A549 (cell line): ENCODE results near the gene ARRDC5.

Source experiments
- BHLHE40 ChIP-seq: IDR thresholded peaks from 2 replicates; pipeline ENCODE4 v1.6.1; 2012; ENCODE audit warnings: low read depth, low read length, inconsistent platforms
- CEBPB ChIP-seq, 2 experiments: fragments of >200 bp in 1 of 2; sonication (Bioruptor Twin) in 1 of 2; formaldehyde crosslinking in 1 of 2; IDR thresholded peaks; 2 replicates each; pipeline ENCODE4 v1.6.1; 2012 to 2016
- EHMT2 ChIP-seq: fragments of 200-600 bp; sonication (generic); IDR thresholded peaks from 2 replicates; pipeline ENCODE4 v1.6.1; 2016; ENCODE audit warnings: antibody characterized with exemption, low read depth, mild to moderate bottlenecking, moderate library complexity
- EP300 ChIP-seq, 2 experiments: fragments of >200 bp; sonication (Bioruptor Twin); formaldehyde crosslinking; IDR thresholded peaks; 2 replicates in 1 of 2; 3 replicates in 1 of 2; pipeline ENCODE4 v1.6.1; 2016 to 2017
- FOSL2 ChIP-seq, 2 experiments: fragments of 450-650 bp in 1 of 2; fragments of >200 bp in 1 of 2; sonication (Bioruptor Twin) in 1 of 2; formaldehyde crosslinking; IDR thresholded peaks; 2 replicates each; pipeline versions ENCODE4 v1.5.0 to v1.6.1; 2016 to 2020; ENCODE audit warnings: mild to moderate bottlenecking in 1 of 2, moderate library complexity in 1 of 2
- NR3C1 ChIP-seq: fragments of >200 bp; sonication (Bioruptor Twin); formaldehyde crosslinking; IDR thresholded peaks from 3 replicates; pipeline ENCODE4 v1.6.1; 2017
- POLR2A ChIP-seq: IDR thresholded peaks from 2 replicates; pipeline ENCODE4 v1.6.1; 2012; ENCODE audit warnings: mild to moderate bottlenecking, low read length
- POLR2AphosphoS2 ChIP-seq: conservative IDR thresholded peaks from 2 replicates; pipeline ENCODE4 v1.6.1; 2012; ENCODE audit warnings: low read length, improper control_type of control experiment, inconsistent platforms
- RFX5 ChIP-seq: fragments of 450-650 bp; IDR thresholded peaks from 2 replicates; pipeline ENCODE4 v1.7.1; 2014; ENCODE audit warnings: antibody characterized with exemption, mild to moderate bottlenecking, moderate library complexity
- RNF2 ChIP-seq: fragments of 200-600 bp; sonication (generic); IDR thresholded peaks from 2 replicates; pipeline ENCODE4 v1.6.1; 2016; ENCODE audit warnings: low read depth, mild to moderate bottlenecking, antibody characterized with exemption, moderate library complexity, borderline replicate concordance
- SMC3 ChIP-seq: fragments of >200 bp; sonication (Bioruptor Twin); formaldehyde crosslinking; IDR thresholded peaks from 3 replicates; pipeline ENCODE4 v1.6.1; 2018; ENCODE audit warnings: inconsistent platforms
- ZFP36 ChIP-seq: fragments of 450-650 bp; IDR thresholded peaks from 2 replicates; pipeline ENCODE4 v1.6.1; 2014; ENCODE audit warnings: borderline replicate concordance; ENCODE audit not compliant: partially characterized antibody
- TF ChIP-seq, protein P1 (sequence below): fragments of >200 bp; sonication (Bioruptor Twin); formaldehyde crosslinking; IDR thresholded peaks from 3 replicates; pipeline ENCODE4 v1.5.1; 2016

DNA sequence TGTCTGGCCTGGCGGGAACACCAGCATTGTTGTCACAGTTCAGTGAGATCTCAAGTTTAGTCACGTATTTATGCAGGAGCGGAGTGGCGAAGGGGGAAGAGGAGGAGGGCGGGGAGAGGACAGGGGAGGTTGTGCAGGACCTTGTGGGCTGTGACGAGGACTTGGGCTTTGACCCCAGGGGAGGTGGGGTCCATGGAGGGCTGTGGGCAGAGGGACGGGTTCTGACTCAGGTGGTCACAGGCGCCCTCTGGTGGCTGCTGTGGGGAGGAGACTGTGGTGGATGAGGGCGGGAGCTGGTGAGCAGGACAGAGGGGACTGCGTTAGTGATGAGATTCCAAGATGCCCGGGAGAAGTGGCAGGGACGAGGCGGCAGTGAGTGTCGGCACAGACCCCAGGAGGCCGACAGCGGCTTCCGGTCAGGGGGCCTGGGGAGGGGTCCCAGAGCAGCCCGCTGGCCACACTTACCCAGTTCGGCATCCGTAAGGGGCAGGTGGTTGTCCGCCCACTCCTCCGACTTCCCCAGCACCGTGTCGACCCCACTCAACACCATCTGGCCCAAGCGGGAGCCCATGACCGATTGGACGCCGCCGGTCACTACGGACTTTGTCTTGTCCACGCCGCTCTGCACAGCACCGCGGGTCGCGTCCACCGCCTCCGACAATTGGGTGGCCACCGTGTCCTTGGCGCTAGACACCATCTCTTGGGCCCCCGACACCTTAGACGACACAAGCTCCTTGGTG, 51.0 kb downstream of the ARRDC5 start:
- TF ChIP-seq, protein P1, sequence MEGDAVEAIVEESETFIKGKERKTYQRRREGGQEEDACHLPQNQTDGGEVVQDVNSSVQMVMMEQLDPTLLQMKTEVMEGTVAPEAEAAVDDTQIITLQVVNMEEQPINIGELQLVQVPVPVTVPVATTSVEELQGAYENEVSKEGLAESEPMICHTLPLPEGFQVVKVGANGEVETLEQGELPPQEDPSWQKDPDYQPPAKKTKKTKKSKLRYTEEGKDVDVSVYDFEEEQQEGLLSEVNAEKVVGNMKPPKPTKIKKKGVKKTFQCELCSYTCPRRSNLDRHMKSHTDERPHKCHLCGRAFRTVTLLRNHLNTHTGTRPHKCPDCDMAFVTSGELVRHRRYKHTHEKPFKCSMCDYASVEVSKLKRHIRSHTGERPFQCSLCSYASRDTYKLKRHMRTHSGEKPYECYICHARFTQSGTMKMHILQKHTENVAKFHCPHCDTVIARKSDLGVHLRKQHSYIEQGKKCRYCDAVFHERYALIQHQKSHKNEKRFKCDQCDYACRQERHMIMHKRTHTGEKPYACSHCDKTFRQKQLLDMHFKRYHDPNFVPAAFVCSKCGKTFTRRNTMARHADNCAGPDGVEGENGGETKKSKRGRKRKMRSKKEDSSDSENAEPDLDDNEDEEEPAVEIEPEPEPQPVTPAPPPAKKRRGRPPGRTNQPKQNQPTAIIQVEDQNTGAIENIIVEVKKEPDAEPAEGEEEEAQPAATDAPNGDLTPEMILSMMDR = peak; percentile 54
- TF ChIP-seq EHMT2 = no peak
- no peak for TF ChIP-seq BHLHE40
- TF ChIP-seq SMC3 = peak; percentile 76
- TF ChIP-seq EP300 (IDR thresholded peaks at IDR 0.05) = no peak
- no peak for TF ChIP-seq POLR2A
- TF ChIP-seq POLR2AphosphoS2 = no peak
- no peak for TF ChIP-seq FOSL2 (IDR thresholded peaks at IDR 0.05)
- 0 out of 2 replicates have a peak, but pooled peaks have one; percentile 21 for TF ChIP-seq FOSL2 (CRISPR knock-in tag; IDR thresholded peaks at IDR 0.05)
- TF ChIP-seq RFX5 = no peak
- TF ChIP-seq ZFP36 = no peak
- TF ChIP-seq RNF2 = no peak
- no peak for TF ChIP-seq CEBPB (IDR thresholded peaks at IDR 0.05)
- no peak for TF ChIP-seq NR3C1
